Fibroblast of lung (primary cell): ENCODE data around the gene SLIT1. TPM values are rescaled to one million over a fixed set of nuclear protein-coding genes. Genes with fewer than 3 reads are reported as not detected.

Experiments used
- DNase-seq, 2 donors: peaks; one replicate each; pipeline versions ENCODE4 v3.0.0 to v3.0.0-alpha.2; 2010; ENCODE audit warnings: low read depth in 2 of 2
- H2AFZ ChIP-seq: 2 replicates; pipeline ENCODE4 v1.5.1; 2012; ENCODE audit warnings: low read length, control low read depth, inconsistent platforms
- H3K27ac ChIP-seq: 2 replicates; pipeline ENCODE4 v1.5.1; 2011; ENCODE audit warnings: low read length, control low read depth; ENCODE audit not compliant: insufficient read depth
- H3K27me3 ChIP-seq: 2 replicates; pipeline ENCODE4 v1.5.1; 2011; ENCODE audit warnings: mild to moderate bottlenecking, low read length; ENCODE audit not compliant: control insufficient read depth, insufficient read depth
- H3K36me3 ChIP-seq: 2 replicates; pipeline ENCODE4 v1.5.1; 2011; ENCODE audit warnings: low read length; ENCODE audit not compliant: control insufficient read depth, insufficient read depth
- H3K4me1 ChIP-seq: 2 replicates; pipeline ENCODE4 v1.5.1; 2011; ENCODE audit warnings: low read length; ENCODE audit not compliant: control insufficient read depth, insufficient read depth; ENCODE audit errors: extremely low read depth
- H3K4me2 ChIP-seq: 2 replicates; pipeline ENCODE4 v1.5.1; 2011; ENCODE audit warnings: low read length, control low read depth; ENCODE audit not compliant: insufficient read depth; ENCODE audit errors: extremely low read depth
- H3K4me3 ChIP-seq, 4 experiments: fragments of 200-600 bp in 1 of 4; sonication (generic) in 1 of 4; replicated peaks in 1 of 4; 2 replicates each; pipeline ENCODE4 v1.5.1; 2011 to 2016; ENCODE audit warnings: low read length in 4 of 4, low read depth in 3 of 4, mild to moderate bottlenecking in 3 of 4, control low read depth in 2 of 4, inconsistent platforms in 1 of 4, mixed read lengths in 1 of 4; ENCODE audit not compliant: insufficient read depth in 1 of 4; ENCODE audit errors: control extremely low read depth in 1 of 4
- H3K79me2 ChIP-seq: 2 replicates; pipeline ENCODE4 v1.5.1; 2012; ENCODE audit warnings: mild to moderate bottlenecking, low read length, inconsistent platforms; ENCODE audit not compliant: control insufficient read depth, insufficient read depth
- H3K9ac ChIP-seq: 2 replicates; pipeline ENCODE4 v1.5.1; 2011; ENCODE audit warnings: mild to moderate bottlenecking, low read length, control low read depth; ENCODE audit not compliant: insufficient read depth
- H3K9me3 ChIP-seq: 2 replicates; pipeline ENCODE4 v1.5.1; 2012; ENCODE audit warnings: low read depth, low read length; ENCODE audit not compliant: control insufficient read depth, insufficient read depth
- H4K20me1 ChIP-seq: 2 replicates; pipeline ENCODE4 v1.5.1; 2011; ENCODE audit warnings: low read length; ENCODE audit not compliant: control insufficient read depth, insufficient read depth; ENCODE audit errors: extremely low read depth
- EZH2 ChIP-seq: IDR thresholded peaks from 2 replicates; pipeline ENCODE4 v1.5.1; 2012; ENCODE audit warnings: low read length, control low read depth, mild to moderate bottlenecking; ENCODE audit errors: missing control alignments
- polyA plus RNA-seq, 2 donors: library from polyadenylated mRNA; depleted of rRNA in 1 of 2; stranded (reverse) in 1 of 2; unstranded in 1 of 2; fragments of >200 nt; gene quantifications; 2 replicates each; pipeline ENCODE4 v1.2.1, GENCODE V29; 2011 to 2012; ENCODE audit warnings: missing spikeins in 1 of 2
- total RNA-seq: library from RNA; depleted of rRNA; stranded (reverse); fragments of >200 nt; gene quantifications from 2 replicates; pipeline ENCODE4 v1.2.1, GENCODE V29; 2014
- TF ChIP-seq, protein P1 (sequence below), 2 donors: IDR thresholded peaks in 1 of 2; conservative IDR thresholded peaks in 1 of 2; 1 replicate in 1 of 2; 2 replicates in 1 of 2; pipeline ENCODE4 v1.5.1; 2011 to 2012; ENCODE audit warnings: low read length in 2 of 2, control low read depth in 1 of 2, inconsistent platforms in 1 of 2, low read depth in 1 of 2, mild to moderate bottlenecking in 1 of 2

Gene SLIT1
- total and polyA plus RNA-seq, 2 donors (not counting 1 experiment from before 2014, with no cell fraction given): 0.02 to 0.17 TPM

DNA sequence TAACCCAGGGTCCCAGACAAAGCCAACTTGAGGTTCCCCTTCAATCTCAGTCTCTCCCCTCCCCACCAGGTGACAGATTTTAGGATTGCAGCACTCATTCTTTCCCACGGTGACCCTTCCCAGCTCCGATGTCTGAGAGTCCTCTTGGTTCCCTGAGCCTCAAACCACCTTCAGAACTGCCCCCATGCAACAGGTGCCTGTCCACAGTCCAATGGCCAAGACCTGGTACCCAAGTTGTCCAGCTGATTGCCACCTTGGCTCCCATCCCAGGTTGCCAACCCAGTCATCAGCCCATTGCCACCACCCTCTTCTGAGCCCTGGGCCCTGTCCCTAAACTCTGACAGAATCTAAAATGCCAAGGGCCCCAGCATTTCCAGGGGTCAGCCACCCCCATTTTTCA lies 53.5 kb downstream of the SLIT1 start:
- Histone ChIP-seq H4K20me1 (no peaks in the 10 kb centered on the region), H3K4me2 (no peak overlapping the region), H3K27ac (no peak overlapping the region), H3K27me3 (peaks cover 6% of the 10 kb centered on the region), H2AFZ (no peak overlapping the region), H3K9me3 (no peaks in the 10 kb centered on the region), H3K4me3 (no peak overlapping the region), H3K36me3 (no peaks in the 10 kb centered on the region), H3K4me1 (no peaks in the 10 kb centered on the region), H3K79me2 (no peaks in the 10 kb centered on the region), H3K9ac (no peak overlapping the region)
- DNase-seq: no peak
- TF ChIP-seq, protein P1, sequence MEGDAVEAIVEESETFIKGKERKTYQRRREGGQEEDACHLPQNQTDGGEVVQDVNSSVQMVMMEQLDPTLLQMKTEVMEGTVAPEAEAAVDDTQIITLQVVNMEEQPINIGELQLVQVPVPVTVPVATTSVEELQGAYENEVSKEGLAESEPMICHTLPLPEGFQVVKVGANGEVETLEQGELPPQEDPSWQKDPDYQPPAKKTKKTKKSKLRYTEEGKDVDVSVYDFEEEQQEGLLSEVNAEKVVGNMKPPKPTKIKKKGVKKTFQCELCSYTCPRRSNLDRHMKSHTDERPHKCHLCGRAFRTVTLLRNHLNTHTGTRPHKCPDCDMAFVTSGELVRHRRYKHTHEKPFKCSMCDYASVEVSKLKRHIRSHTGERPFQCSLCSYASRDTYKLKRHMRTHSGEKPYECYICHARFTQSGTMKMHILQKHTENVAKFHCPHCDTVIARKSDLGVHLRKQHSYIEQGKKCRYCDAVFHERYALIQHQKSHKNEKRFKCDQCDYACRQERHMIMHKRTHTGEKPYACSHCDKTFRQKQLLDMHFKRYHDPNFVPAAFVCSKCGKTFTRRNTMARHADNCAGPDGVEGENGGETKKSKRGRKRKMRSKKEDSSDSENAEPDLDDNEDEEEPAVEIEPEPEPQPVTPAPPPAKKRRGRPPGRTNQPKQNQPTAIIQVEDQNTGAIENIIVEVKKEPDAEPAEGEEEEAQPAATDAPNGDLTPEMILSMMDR (conservative IDR thresholded peaks at IDR 0.05 in 1 of 2, IDR thresholded peaks at IDR 0.05 in 1 of 2; ENCODE audit: low read depth in 1 of 2, low read length in 2 of 2): no peak
- TF ChIP-seq EZH2: no peak

DNA sequence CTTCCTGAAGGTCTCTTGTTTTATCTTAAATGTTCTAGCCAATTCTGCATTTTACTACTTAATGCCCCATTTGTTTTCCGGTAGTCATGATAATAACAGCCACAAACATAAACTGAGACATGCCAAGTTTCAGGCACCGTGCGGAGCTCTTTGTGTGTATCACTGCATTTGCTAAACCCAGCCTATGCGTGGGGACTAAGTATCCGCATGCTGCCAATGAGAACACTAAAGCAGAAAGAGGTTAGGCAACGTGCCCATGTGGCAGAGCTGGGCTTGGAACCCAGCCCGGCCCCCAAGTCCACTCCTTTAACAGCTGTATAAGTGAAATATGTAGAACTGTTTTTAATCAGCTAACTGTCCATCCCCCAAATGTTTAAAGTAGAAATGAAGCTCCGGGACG lies 54.1 kb downstream of the SLIT1 start:
- Histone ChIP-seq H4K20me1 (no peaks in the 10 kb centered on the region), H3K27ac (no peak overlapping the region), H3K4me3 (no peak overlapping the region), H3K4me2 (no peak overlapping the region), H2AFZ (no peak overlapping the region), H3K9ac (no peak overlapping the region), H3K9me3 (no peaks in the 10 kb centered on the region), H3K36me3 (no peaks in the 10 kb centered on the region), H3K27me3 (peaks cover 6% of the 10 kb centered on the region), H3K4me1 (no peaks in the 10 kb centered on the region), H3K79me2 (no peaks in the 10 kb centered on the region)
- peak; percentile 6 to 12 for DNase-seq
- TF ChIP-seq EZH2: no peak
- TF ChIP-seq, protein P1 (conservative IDR thresholded peaks at IDR 0.05 in 1 of 2, IDR thresholded peaks at IDR 0.05 in 1 of 2; ENCODE audit: low read depth in 1 of 2, low read length in 2 of 2): no peak

GRCh38 chr10:97131181-97131628 lies 54.6 kb downstream of the SLIT1 start:
- H3K36me3 ChIP-seq: no peaks in the 10 kb centered on the region
- no peak overlapping the region for H3K27ac ChIP-seq
- no peak overlapping the region for H3K4me2 ChIP-seq
- H3K79me2 ChIP-seq: no peaks in the 10 kb centered on the region
- no peak for DNase-seq
- no peak overlapping the region for H2AFZ ChIP-seq
- no peak overlapping the region for H3K9ac ChIP-seq
- no peaks in the 10 kb centered on the region for H4K20me1 ChIP-seq
- no peaks in the 10 kb centered on the region for H3K4me1 ChIP-seq
- no peak for TF ChIP-seq EZH2
- TF ChIP-seq, protein P1 (conservative IDR thresholded peaks at IDR 0.05 in 1 of 2, IDR thresholded peaks at IDR 0.05 in 1 of 2; ENCODE audit: low read depth in 1 of 2, low read length in 2 of 2): no peak
- H3K9me3 ChIP-seq: no peaks in the 10 kb centered on the region
- peaks cover 6% of the 10 kb centered on the region for H3K27me3 ChIP-seq
- no peak overlapping the region for H3K4me3 ChIP-seq
